SKM-1 (cell line): ENCODE results near the gene IGSF1.
"Not testable (repeated sequence)": the region's sequence is repeated elsewhere in the genome, so short reads cannot be mapped to it uniquely, and the experiment has no call there.

Source experiments
- DNase-seq: peaks from one replicate; lab custom pipeline; 2025; ENCODE audit not compliant: unreplicated experiment; lab: John Stamatoyannopoulos, UW

Gene IGSF1

DNA sequence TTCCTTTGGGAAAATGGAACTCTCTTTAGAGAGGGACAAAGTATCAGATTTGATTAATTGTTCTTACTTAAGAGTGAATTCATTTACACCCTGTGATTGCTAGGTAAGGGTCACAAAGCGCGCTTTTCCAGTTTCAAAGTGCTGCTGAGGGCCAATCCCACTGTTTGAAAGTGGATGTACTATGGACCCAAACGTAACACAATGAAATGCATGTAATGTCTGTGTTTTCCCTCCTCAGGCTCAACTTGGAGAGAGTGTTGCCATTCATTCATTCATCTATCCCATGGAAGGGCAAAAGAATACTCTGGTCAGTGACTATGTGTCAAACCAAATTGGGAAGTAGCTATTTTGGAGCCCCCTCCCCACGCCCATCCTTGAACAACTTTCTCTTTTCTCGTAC lies 16.1 kb downstream of the IGSF1 start:
- DNase-seq: no peak

DNA sequence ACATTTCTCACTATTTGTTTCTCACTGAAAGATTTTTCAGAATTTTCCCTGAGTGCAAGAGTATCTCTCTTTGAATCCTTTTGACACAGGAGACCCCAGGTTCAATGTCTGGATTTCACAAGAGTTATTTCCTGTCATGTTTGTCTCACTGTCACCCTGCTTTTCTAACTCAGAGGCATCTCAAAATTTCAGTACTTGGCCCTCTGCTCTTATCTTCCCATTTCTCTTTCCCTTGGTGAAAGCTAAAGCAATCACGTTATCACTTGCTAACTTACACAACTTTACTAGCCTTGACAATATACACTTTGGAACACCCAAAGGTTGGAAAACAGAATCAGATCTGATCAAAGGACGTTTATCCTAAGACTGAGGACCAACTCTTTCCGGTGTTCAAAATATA lies 17.3 kb downstream of the IGSF1 start:
- no peak for DNase-seq

DNA sequence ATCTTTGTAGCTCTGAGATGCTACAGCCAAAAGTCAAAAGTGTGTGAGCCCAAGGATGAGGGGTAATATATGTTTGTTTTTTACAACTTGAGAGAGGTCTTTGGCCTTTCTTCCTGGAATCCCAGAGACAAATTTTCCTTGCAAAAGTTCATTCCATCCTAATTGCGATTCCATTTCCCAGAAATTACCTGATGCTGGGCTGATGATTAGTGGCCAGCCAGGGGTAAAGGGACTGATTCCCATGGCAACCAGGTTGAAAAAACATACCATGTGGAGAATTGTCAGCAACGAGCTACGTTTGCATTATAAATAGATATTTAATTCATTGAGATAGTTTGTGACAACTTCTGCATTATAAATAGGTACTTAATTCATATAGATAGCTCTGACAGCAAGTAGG lies 17.8 kb downstream of the IGSF1 start:
- no peak for DNase-seq

DNA sequence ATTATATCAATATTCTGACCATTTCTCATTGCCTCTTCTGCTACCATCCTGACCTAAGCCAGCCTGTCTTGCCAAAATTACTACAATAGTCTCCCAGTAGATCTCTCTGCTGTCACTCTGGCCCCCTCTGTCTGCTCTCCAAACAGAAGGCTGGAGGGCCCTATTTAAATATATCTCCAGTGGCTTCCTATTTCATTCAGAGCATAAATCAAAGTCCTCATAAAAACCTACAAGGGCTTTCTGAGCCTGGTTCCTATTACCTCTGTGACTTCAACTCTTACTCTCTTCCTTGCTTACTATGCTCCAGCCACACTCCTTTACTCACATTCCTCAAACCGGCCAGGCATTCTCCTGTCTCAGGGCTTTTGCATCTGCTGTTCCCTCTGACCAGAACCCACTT lies 19.0 kb downstream of the IGSF1 start:
- no peak for DNase-seq

DNA sequence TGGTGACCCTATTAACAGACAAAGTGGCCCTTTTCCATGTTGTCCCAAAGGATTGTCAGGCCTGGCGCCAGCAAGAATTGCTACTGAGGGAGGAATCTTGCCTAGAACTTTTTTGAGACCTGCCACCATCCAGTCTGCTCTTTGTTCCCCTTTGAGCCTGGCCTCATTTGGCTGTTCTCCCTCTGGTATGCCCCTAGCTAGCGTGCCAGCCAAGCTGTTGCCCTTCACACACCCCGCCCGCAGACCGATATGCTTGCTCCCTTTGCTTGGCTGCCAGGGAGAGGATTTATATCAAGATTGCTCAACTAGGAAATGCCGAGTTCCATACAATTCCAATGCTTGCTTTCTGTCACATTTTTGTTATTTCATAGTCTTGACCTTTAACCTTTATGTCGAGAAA lies 24.4 kb downstream of the IGSF1 start:
- no peak for DNase-seq

DNA sequence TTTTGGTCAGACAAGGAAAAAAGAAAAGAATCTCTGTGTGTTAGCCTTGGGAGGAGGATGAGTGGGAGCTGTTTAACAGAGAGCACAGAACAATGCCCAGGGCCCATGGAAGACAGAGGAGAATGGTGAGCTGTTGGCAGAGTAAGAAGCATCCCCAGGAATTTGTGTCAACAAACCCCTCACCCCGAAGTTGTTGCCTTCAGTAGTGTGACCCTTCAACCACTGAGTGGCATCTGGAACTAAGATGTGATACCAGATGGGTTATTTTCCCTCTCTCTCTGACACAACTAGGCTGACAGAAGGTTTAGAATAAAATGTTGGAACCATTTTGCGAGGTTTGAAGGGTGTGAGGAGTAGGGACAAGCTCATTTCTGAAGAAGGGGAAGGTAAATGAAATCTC lies 25.1 kb downstream of the IGSF1 start:
- DNase-seq: no peak

DNA sequence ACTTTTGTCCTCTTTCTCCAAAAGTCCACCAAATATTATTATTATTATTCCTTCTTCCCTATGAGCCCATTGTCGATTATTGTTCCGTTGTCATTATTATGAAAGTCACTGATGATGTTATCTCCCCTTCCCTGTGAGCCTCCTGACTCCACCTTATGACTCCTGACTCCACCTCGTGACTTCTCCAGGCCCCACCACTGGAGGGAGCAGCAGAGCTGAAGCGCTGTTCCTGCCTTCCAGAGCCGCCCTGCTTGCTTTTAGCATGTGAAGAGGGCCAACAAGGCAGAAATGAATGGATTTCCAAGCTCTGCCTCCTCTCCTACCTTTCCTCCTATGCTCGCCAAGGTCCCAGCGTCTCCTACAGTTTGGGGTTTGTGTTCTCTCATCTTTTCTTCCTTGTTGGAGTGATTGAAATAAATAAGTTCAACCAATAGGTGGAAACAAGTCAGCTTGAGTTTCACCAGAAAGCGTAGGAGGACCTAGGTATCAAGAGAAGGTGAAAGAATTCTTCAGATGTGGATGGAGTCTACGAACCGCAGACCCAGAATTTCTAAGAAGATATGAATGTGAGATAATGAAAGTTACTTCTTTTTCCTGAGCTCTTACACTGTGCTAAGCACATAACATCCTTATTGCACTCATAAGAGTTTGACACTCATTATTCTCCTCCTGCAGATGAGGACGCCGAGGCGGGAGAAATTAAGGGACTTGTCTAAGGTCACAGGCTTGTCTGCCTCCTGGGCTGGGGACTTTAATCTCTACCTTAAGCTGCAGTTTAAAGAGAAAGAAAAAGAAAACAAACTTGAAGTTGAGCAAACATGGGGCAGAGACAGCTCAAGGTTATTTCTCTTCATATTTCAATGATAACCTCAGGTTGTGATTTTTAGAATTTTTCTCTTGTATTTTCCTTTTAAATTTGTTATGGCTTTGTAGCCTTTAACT lies 26.1 kb downstream of the IGSF1 start:
- no peak for DNase-seq

DNA sequence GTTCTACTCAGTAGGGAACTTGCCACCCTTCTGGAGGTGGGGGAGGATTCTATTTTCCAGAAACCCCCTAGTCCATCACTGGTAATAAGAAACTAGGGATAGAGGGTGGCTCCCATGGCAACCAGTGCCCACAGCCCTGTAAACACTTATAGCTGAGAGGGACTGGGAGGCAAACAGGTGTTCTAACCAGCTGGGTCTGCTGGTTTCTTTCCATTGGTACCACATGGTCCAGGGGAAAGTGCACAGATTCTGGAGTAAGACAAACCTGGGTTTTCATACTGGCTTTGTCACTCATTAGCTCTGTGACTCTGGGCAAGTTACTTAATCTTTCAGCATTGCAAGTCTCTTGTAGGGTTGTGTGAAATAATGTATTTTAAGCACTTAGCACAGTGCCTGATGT lies 26.9 kb downstream of the IGSF1 start:
- DNase-seq: no peak

DNA sequence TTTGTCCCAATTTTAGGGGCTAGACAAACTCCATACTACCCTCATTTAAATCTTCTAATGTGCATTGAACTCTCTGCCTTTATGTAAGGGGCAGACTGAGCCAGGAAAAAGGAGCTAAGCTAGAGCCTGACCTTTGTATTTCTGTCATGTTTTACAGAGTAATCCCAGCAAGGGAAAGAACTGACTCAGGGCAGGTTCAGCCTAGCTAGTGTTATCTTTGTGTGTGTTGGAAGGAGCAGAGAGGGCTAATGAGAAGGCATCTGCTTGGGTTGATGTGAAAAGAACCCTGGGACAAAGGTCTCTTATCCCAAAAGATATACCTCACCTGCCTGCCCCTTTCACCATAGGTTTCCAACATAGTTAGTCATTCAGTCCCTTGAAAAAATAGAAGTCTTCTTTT lies 31.7 kb downstream of the IGSF1 start:
- DNase-seq: no peak

DNA sequence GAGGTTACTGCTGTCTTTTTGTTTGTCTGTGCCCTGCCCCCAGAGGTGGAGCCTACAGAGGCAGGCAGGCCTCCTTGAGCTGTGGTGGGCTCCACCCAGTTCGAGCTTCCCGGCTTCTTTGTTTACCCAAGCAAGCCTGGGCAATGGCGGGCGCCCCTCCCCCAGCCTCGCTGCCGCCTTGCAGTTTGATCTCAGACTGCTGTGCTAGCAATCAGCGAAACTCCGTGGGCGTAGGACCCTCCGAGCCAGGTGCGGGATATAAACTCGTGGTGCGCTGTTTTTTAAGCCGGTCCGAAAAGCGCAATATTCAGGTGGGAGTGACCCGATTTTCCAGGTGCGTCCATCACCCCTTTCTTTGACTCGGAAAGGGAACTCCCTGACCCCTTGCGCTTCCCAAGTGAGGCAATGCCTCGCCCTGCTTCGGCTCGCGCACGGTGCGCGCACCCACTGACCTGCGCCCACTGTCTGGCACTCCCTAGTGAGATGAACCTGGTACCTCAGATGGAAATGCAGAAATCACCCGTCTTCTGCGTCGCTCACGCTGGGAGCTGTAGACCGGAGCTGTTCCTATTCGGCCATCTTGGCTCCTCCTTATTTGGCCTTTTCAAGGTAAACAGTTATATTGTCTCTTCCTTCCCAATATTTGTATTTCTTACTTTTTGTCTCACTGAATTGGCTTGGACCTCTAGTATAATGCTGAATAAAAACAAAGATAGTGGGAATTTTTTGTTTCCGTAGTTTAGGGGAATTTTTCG lies 37.9 kb downstream of the IGSF1 start:
- not testable (repeated sequence) for DNase-seq

DNA sequence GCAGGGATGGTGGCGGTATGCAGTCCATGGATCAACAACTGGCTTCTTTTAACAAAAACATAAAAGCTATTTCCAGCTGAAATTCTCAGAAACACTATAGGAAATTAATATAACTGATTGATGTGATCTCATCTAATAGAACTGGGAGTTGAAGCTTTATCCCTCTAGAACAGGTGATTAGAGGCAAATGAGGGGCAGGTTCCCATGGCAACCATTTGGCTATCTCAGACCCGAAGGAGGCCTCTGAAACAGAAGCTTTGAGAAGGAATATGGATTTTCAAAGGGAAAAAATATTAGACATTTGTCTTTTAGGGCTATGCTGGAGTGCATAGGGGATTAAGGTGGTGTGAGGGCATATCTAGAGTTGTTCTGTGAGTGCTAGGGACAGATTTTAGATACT lies 50.0 kb downstream of the IGSF1 start:
- DNase-seq: no peak

DNA sequence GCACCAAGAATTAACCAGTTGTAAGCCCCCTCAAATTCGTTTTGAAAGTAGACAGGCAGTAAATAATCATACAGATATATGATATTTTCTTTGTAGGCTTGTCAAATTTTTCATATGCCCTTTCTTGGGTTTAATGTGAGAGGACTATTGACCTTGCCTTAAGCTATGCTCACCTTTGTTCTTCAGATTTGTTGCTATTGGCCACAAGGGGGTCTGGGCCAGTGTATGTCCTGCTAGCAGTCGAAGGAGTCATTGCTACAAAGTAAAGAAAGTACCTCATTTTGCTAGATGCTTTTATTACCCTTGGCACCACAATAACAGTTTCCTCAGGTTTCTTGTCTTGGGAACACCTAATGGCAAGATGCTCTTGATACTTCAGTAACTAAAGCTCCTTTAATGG lies 51.7 kb downstream of the IGSF1 start:
- DNase-seq: no peak

DNA sequence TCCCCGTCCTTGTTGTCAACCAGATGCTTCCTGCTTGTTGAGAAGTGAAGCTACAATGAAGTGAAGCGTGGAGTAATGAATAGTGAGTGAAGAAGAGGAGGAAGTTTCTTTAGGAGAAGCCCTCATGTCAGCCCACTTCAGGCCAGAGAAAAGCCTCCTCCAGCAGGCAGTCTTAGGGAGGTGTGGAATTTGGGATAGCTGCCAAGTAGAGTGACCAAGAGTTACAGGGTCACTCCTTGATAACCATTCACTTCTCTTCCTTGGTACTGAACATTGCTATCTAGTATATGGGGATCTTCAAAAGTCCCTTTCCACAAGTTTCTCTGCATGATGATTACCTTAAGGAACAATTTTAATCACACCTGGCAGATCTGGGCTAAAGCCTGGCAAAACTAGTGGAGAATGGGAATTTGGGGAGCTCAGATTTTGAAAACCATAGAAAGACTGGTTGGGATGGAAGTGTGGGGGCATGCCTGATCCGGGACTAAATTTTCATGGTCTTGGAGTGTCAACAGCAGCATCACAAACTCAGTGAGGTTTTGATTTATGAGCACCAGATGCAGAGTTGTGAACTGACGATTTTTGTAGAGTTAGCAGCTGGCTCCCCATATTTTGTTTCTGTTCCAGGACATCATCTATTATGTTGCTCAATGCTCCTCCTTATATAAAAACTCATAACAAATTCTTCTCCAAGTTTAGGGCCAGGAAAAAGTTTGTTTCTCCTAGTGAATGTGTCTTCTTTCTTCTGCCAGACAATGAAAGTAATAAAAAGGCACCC lies 53.1 kb downstream of the IGSF1 start:
- DNase-seq: no peak

DNA sequence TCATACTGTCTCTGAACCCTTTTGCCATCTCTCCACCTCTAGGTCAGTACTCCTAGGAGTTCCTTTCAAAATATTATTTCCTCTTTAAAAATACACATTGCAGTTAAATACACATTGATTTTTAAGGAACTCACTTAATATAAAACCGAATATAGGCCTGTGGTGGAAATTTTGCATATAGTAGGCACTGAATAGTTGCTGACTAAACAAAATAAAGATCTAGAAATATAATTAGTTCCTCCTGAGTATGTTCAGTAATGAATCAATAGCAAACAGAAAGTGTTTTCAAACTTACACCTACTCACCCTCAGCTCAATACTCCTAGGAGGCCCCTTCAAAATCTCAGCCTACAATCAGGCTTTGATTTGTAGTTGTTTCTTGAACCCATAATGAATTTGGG lies 61.5 kb downstream of the IGSF1 start:
- no peak for DNase-seq

DNA sequence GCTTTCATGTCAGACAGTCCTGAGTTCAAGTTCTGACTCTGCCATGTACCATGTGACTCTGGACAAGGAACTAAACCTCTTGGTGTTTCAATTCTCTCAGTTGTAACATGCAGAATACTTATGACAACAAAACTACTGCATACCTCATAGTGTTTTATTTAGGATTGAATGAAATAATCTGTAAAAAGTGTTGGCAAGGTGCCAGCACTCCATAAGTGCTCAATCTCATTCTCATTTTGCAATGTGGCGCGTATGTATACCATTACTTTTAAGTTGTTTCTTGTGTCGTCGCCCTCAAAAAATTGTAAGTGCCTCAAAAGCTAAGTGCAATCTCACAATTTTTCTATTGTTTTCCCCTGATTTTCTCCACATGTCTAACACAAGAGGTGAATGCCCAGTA lies 62.5 kb downstream of the IGSF1 start:
- no peak for DNase-seq

DNA sequence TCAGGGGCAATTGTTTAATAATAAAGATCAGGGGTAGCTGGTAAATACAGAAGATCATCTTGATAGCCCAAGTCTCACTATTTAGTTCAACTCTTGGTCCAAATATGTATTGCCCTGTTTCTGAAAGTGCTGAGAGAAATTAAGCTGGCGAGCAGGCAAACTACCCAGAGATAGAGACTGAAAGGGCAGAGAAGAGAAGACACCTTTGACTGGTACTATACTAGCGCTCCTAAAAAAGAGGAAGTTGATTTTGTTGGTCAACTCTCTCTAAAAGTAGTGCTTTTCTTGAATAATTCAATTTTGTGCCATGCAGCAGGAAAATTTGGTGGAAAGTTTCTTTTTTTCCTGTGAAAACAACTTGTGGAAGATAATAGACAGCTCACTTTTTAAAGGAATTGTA lies 64.0 kb downstream of the IGSF1 start:
- DNase-seq: no peak
